HG03457 (cell line): ENCODE measurements around the gene EIF4G2.

ENCODE experiments used
- ATAC-seq: cut with Tn5 transposase; IDR thresholded peaks from one replicate; pipeline ENCODE4 v1.9.1; 2021; ENCODE audit warnings: moderate number of reproducible peaks; ENCODE audit not compliant: unreplicated experiment

The EIF4G2 gene

DNA sequence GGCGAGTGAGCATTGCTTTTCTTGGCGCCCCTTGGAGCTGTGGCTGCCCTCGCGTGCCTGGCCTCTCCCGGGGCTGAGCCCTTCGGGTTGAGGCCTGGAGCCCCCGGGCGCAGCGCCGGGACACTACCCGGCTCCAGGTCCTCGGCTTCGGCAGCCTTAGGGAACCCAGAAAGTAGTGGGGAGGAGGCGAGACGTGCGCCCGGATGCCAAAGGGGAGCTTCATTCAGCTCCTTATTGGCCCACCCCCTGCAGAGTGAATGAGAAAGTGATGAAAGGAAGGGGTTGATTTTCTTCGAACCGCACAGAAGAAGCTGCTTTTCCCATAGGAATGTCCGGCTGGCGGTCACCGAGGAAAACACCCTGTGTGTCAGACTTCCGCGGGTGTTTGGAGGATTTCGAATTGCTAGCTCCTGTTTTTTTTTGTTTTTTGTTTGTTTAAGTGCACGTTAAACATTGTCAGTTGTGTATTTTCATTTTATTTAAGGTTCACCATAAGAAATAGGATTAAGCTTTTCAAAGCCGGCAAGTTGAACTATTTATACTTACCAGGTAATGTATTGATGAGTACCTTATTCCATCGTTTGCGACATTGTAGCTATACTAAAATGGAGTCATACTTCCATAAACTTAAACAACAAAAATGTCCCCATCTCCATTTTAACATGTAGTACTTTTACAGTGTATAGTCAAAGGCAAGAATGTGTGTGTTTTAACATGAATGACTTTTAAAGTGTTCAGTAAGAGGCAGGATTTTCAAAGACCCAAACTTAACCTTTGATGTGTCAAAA is 841 bp upstream of the EIF4G2 start:
- ATAC-seq: peak; percentile 21

DNA sequence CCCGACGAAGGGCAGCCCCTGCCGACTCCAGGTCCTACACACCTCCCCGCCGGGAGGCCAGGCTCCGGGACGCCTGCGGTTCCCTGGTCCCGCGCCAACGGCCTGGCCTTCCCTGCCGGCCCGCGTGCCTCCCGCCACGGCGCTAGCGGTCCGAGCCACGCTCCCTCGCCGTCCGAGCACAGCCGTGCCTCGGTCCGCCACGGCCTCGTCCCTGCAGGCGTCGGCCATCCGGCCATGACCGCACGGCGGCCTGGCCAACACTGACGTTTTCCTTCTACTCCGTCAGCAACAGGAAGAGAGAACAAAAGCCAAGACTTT is 532 bp downstream of the EIF4G2 start:
- ATAC-seq: peak; percentile 2

- ATAC-seq: peak; percentile 2
These were observed 1.1 kb downstream of the EIF4G2 start for GRCh38 chr11:10807493-10808234.

DNA sequence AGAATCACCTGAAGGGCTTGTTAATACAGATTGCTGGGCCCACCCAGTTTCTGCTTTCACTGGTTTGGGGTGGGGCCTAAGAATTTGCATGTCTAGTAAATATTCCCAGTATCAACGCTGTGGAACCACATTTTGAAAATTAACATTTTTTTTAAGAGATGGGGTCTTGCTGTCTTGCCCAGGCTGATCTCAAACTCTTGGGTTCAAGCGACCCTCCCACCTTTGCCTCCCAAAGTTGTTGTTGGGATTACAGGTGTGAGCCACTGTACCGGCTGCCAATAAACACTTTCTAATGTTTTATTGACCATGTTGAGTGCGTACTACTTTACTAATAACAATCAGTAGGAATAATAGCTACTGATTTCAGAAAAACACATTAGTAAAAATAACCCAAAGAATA is 2.5 kb downstream of the EIF4G2 start:
- ATAC-seq: no peak

DNA sequence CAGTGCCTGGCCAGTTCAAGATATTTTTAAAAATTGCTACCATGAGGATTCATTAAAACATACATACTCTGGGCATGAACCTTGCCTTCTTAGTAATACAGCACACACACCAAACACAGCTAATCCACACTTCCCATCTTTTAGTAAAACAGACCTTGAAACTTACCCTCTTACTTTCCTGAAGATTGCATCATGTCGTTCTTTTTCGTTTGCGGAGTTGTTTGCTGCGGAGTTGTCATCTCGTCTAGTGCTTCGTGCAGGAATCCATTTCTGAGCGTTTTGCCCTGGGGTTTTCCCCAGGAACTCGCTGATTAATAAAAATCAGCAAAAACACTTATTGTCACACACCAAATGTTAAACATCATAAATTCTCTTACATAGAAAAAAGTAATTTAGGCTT is 3.0 kb downstream of the EIF4G2 start:
- ATAC-seq: no peak

DNA sequence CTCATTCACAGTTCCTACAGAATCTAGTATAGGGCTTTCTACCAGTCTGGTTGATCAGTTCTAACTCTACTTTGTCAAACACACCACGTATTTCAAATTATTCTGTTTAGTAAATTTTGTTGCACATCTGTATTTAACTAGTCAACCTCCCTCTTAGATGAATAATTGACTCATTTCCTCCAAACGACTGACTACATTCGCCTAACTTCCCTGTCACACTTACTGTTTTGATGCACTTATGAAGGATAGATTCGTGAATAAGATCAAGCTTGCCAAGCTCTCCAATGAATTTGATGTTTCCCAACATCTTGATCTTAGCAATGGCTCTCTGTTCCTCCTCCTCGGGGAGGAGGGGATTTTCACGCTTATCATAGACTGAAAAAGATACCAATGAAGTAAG is 5.0 kb downstream of the EIF4G2 start:
- ATAC-seq: no peak

GRCh38 chr11:10800292-10800691 is 8.4 kb downstream of the EIF4G2 start:
- ATAC-seq: no peak

DNA sequence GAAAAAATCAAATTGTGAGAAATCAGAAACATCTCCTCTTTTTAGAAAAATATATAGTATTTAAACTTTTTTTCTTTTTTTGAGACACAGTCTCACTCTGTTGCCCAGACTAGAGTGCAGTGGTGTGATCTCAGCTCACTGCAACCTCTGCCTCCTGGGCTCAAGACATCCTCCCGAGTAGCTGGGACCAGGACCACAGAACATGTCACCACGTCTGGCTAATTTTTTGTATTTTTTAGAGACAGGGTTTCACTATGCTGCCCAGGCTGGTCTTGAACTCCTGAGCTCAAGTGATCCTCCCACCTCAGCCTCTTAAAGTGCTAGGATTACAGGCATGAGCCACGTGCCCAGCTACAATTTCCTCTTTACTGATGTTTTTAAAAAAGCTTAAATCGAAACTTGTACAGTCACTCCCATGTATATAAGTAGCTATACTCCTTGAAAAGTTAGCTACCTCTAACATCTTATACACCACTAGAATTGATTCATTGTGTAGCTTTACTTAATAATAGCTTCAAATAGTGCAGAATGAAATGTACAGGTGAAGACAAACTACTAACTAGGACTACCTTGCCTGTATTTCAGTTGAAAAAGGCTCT is 10.3 kb downstream of the EIF4G2 start:
- ATAC-seq: no peak

DNA sequence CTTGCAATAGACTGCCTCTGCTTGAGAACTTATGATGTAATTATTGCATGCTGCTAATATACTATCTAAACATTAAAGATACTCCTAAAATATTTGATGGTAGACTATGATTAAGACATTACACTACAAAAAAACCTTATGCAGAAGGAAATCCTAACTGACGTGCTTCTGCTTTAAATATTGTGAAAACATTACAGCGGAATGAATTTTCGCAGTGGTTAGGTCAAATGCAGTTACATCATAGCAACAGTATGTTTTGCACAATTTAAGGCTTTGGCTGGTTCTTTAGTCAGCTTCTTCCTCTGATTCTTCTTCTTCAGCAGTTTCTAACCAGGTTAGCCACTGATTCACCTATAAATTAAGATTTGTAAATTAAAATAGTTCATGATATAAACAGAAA is 11.2 kb downstream of the EIF4G2 start:
- ATAC-seq: no peak

GRCh38 chr11:10797001-10797400 is 11.7 kb downstream of the EIF4G2 start:
- no peak for ATAC-seq

DNA sequence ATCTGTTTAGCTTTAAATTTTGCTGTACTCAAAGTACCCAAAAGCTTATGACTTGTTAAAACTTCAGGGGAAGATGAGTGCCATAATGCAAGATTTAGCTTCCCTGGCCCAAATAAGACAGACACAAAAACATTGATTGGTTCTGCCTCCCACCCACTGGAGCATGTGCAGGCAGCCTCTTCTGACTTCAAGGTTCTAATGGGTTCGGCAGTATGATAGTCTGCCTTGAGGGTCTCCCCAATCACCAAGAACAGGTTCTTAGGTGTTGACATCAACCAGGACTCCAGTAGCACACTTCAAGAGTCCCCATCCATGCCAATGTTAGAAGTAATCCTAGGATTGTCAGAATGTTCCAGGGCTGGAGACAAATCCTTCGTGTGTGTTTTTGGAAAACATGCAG is 12.5 kb downstream of the EIF4G2 start:
- no peak for ATAC-seq

- ATAC-seq: no peak
These were observed 15.1 kb downstream of the EIF4G2 start for GRCh38 chr11:10793470-10794255.

GRCh38 chr11:10792385-10793068 is 16.2 kb downstream of the EIF4G2 start:
- peak; percentile 72 for ATAC-seq

- no peak for ATAC-seq
These were observed 22.3 kb downstream of the EIF4G2 start for GRCh38 chr11:10786451-10786850.

- ATAC-seq: no peak
These were observed 23.6 kb downstream of the EIF4G2 start for GRCh38 chr11:10785146-10785474.

DNA sequence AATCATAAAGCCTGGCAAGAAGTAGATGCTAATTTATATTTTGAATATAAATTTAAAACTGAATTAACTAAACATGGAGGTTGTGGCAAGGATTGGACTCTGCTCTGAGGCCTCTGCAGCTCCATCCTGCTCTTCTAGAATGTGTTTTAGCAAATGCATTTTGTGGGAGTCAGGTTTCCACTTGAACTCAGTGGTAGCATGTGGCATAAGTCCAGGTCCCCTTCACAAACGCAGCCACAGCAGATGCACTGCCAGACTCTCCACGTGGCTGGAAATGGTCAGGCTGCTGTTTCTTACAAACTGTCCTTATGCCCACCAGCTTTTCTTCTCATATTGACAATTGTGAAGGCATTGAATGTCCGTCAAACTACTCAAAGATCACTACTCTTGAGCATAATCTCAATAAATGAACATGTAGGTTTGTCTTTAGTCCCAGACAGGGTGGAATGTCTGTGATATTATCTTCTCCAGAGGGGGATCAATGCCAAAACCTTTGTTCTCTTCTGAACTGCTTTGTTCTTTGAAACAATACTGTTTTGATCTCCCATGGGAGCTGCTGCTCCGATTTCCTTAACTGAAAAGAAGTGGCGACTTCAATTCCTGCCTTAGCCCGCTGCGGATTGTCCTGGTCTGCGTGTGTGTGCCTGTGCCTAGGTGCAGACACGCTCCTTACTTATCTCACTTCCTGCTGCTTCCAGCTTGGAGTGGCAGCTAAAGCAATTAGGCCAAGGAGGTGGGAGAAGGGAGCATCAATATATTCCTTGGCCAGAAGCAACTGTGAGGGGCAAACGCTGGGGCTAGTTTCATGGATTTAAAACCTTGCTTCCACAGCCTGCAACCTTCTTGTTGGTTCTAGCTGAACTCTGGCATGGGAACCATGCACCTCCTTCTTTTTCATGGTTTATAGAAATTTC is 24.2 kb downstream of the EIF4G2 start:
- ATAC-seq: no peak

- ATAC-seq: no peak
These were observed 28.7 kb downstream of the EIF4G2 start for GRCh38 chr11:10780040-10780439.

- no peak for ATAC-seq
These were observed 29.6 kb downstream of the EIF4G2 start for GRCh38 chr11:10779086-10779485.

DNA sequence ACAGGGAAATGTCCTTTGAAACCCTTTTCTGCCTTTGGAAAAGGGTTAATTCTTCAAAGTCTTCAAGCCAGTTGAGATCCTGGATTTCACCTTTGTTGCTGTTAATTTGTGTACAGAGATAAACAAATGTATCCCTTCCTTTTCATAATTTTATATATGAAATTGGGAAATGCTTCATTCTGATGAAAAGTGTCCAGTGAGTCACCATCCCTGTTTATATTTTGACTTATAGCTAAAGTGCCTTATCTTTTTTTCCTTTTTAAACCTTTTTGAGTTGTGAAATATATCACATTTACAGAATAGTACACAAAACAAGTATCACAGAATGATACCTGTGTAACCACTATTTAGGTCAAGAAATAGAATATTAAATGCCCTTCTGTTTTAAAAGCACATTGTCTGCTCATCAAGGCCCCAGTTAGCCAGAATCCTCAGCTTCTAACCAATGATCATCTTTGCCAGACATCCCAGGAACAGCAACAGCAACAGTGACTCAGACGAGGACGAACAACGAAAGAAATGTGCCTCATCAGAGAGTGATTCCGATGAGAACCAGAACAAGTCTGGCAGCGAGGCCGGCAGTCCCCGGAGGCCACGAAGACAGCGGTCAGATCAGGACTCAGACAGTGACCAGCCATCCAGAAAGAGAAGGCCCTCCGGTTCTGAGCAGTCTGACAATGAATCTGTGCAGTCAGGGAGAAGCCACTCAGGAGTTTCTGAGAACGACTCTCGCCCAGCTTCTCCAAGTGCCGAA is 30.3 kb downstream of the EIF4G2 start:
- ATAC-seq: no peak
